Measurements from ENCODE around the gene KRT77. TPM values are rescaled to one million over a fixed set of nuclear protein-coding genes. Genes with fewer than 3 reads are reported as not detected.
"Not testable (repeated sequence)": the region's sequence is repeated elsewhere in the genome, so short reads cannot be mapped to it uniquely, and the experiment has no call there.

KRT77 gene
- total RNA-seq, 1 experiment from 2014 or later = not detected

GRCh38 chr12:52722680-52723079, 19.4 kb upstream of the KRT77 start:
- DNase-seq (ENCODE audit: low spot score) = no peak

GRCh38 chr12:52721838-52722470, 18.6 kb upstream of the KRT77 start:
- no peak for DNase-seq (ENCODE audit: low spot score)

GRCh38 chr12:52720365-52720886, 17.1 kb upstream of the KRT77 start:
- peak; percentile 2 for DNase-seq (ENCODE audit: low spot score)

GRCh38 chr12:52716061-52716460, 12.7 kb upstream of the KRT77 start:
- DNase-seq (ENCODE audit: low spot score) = no peak

- DNase-seq (ENCODE audit: low spot score) = no peak
Observed at GRCh38 chr12:52715416-52715815, 12.1 kb upstream of the KRT77 start.

- DNase-seq (ENCODE audit: low spot score) = no peak
Observed at GRCh38 chr12:52714887-52715281, 11.6 kb upstream of the KRT77 start.

GRCh38 chr12:52713960-52714886, 10.9 kb upstream of the KRT77 start:
- no peak for DNase-seq (ENCODE audit: low spot score)

- DNase-seq (ENCODE audit: low spot score) = not testable (repeated sequence)
Observed at GRCh38 chr12:52712122-52712521, 8.8 kb upstream of the KRT77 start.

GRCh38 chr12:52710730-52711129, 7.4 kb upstream of the KRT77 start:
- DNase-seq (ENCODE audit: low spot score) = no peak

GRCh38 chr12:52708010-52708409, 4.7 kb upstream of the KRT77 start:
- no peak for DNase-seq (ENCODE audit: low spot score)

GRCh38 chr12:52704464-52704863, 1.1 kb upstream of the KRT77 start:
- no peak for DNase-seq (ENCODE audit: low spot score)

GRCh38 chr12:52703878-52704277, 554 bp upstream of the KRT77 start:
- no peak for DNase-seq (ENCODE audit: low spot score)

GRCh38 chr12:52702338-52702737, 986 bp downstream of the KRT77 start:
- DNase-seq (ENCODE audit: low spot score) = no peak

- no peak for DNase-seq (ENCODE audit: low spot score)
Observed at GRCh38 chr12:52701281-52701680, 2.0 kb downstream of the KRT77 start.

- no peak for DNase-seq (ENCODE audit: low spot score)
Observed at GRCh38 chr12:52699960-52700359, 3.4 kb downstream of the KRT77 start.

GRCh38 chr12:52699373-52699772, 4.0 kb downstream of the KRT77 start:
- no peak for DNase-seq (ENCODE audit: low spot score)

- no peak for DNase-seq (ENCODE audit: low spot score)
Observed at GRCh38 chr12:52698651-52699340, 4.5 kb downstream of the KRT77 start.

GRCh38 chr12:52697058-52697582, 6.2 kb downstream of the KRT77 start:
- DNase-seq (ENCODE audit: low spot score) = no peak

- DNase-seq (ENCODE audit: low spot score) = no peak
Observed at GRCh38 chr12:52696588-52696987, 6.7 kb downstream of the KRT77 start.

- no peak for DNase-seq (ENCODE audit: low spot score)
Observed at GRCh38 chr12:52695039-52695438, 8.3 kb downstream of the KRT77 start.

GRCh38 chr12:52694151-52694550, 9.2 kb downstream of the KRT77 start:
- DNase-seq (ENCODE audit: low spot score) = no peak

- no peak for DNase-seq (ENCODE audit: low spot score)
Observed at GRCh38 chr12:52693261-52693660, 10.1 kb downstream of the KRT77 start.

Data from A172 (cell line).